Measurements from ENCODE around the gene RGL4. TPM values are rescaled to one million over a fixed set of nuclear protein-coding genes. Genes with fewer than 3 reads are reported as not detected.

RGL4 gene
- total and polyA plus RNA-seq, 4 donors: 0.33 to 4.2 (median 3.3) TPM

Other genes with a start within 250 kb of the RGL4 start
- gene IGLL1, start 110.7 kb upstream of the RGL4 start, total RNA-seq: 1 to 10 TPM in 1 of 2 donors, under 1 TPM in 1; 0.28 to 1.1 TPM
- under 1 TPM in 1 of 2 donors, not detected in 1; 0.33 TPM for gene IGLL1, start 110.7 kb upstream of the RGL4 start, polyA plus RNA-seq (ENCODE audit: insufficient read length in 2 of 2)
- gene DRICH1, start 58.7 kb upstream of the RGL4 start, total RNA-seq: under 1 TPM; 0.20 to 0.88 TPM
- gene DRICH1, start 58.7 kb upstream of the RGL4 start, polyA plus RNA-seq (ENCODE audit: insufficient read length in 2 of 2): 1 to 10 TPM; 1.5 to 3.8 TPM
- gene ZNF70, start 60.1 kb downstream of the RGL4 start, total RNA-seq: 10 to 100 TPM in 1 of 2 donors, 1 to 10 TPM in 1; 5.8 to 11.2 TPM
- 1 to 10 TPM; 4.3 to 9.5 TPM for gene ZNF70, start 60.1 kb downstream of the RGL4 start, polyA plus RNA-seq (ENCODE audit: insufficient read length in 2 of 2)
- under 1 TPM in 1 of 2 donors, not detected in 1; 0.33 TPM for gene VPREB3, start 63.4 kb downstream of the RGL4 start, total RNA-seq
- 1 to 10 TPM in 1 of 2 donors, under 1 TPM in 1; 0.89 to 1.2 TPM for gene VPREB3, start 63.4 kb downstream of the RGL4 start, polyA plus RNA-seq (ENCODE audit: insufficient read length in 2 of 2)
- gene C22orf15, start 72.0 kb downstream of the RGL4 start, total RNA-seq: 1 to 10 TPM in 1 of 2 donors, under 1 TPM in 1; 0.89 to 4.9 TPM
- 1 to 10 TPM; 2.4 to 3.5 TPM for gene C22orf15, start 72.0 kb downstream of the RGL4 start, polyA plus RNA-seq (ENCODE audit: insufficient read length in 2 of 2)
- gene CHCHD10, start 77.0 kb downstream of the RGL4 start, total RNA-seq: 10 to 100 TPM; 10.6 to 39.8 TPM
- gene CHCHD10, start 77.0 kb downstream of the RGL4 start, polyA plus RNA-seq (ENCODE audit: insufficient read length in 2 of 2): 10 to 100 TPM; 92.1 to 97.3 TPM
- 1 to 10 TPM; 4.3 to 6.3 TPM for gene MMP11, start 81.8 kb downstream of the RGL4 start, total RNA-seq
- gene MMP11, start 81.8 kb downstream of the RGL4 start, polyA plus RNA-seq (ENCODE audit: insufficient read length in 2 of 2): 1 to 10 TPM; 6.9 to 7.7 TPM
- 10 to 100 TPM; 29.5 to 81.3 TPM for gene SMARCB1, start 96.0 kb downstream of the RGL4 start, total RNA-seq
- 100 to 1,000 TPM; 183 to 186 TPM for gene SMARCB1, start 96.0 kb downstream of the RGL4 start, polyA plus RNA-seq (ENCODE audit: insufficient read length in 2 of 2)
- 1 to 10 TPM in 1 of 2 donors, under 1 TPM in 1; 0.50 to 3.6 TPM for gene DERL3, start 148.0 kb downstream of the RGL4 start, total RNA-seq
- 1 to 10 TPM; 4.5 to 5.3 TPM for gene DERL3, start 148.0 kb downstream of the RGL4 start, polyA plus RNA-seq (ENCODE audit: insufficient read length in 2 of 2)
- 10 to 100 TPM; 17.4 to 19.9 TPM for gene SLC2A11, start 166.9 kb downstream of the RGL4 start, total RNA-seq
- 10 to 100 TPM; 24.9 to 44.3 TPM for gene SLC2A11, start 166.9 kb downstream of the RGL4 start, polyA plus RNA-seq (ENCODE audit: insufficient read length in 2 of 2)
- 100 to 1,000 TPM in 1 of 2 donors, 10 to 100 TPM in 1; 81.1 to 471 TPM for gene MIF, start 203.4 kb downstream of the RGL4 start, total RNA-seq
- gene MIF, start 203.4 kb downstream of the RGL4 start, polyA plus RNA-seq (ENCODE audit: insufficient read length in 2 of 2): 100 to 1,000 TPM; 412 to 473 TPM

Data from spinal cord (tissue), 4 donors.